Vagina (tissue), 2 donors: ENCODE measurements around the gene EIF2D.

Experiments
- CTCF ChIP-seq, 3 experiments: fragments of 450-650 bp in 2 of 3; fragments of 200-600 bp in 1 of 3; sonication (generic) in 1 of 3; IDR thresholded peaks; one replicate each; pipeline ENCODE4 v1.5.1; 2017 to 2019; ENCODE audit warnings: antibody characterized with exemption in 3 of 3, mild to moderate bottlenecking in 2 of 3, moderate library complexity in 2 of 3
- POLR2A ChIP-seq, 2 donors: fragments of 450-650 bp; IDR thresholded peaks; one replicate each; pipeline ENCODE4 v1.6.1; 2017; ENCODE audit warnings: antibody characterized with exemption in 2 of 2, mild to moderate bottlenecking in 2 of 2, moderate library complexity in 2 of 2
- POLR2AphosphoS5 ChIP-seq, 2 donors: sonication (generic); formaldehyde crosslinking; IDR thresholded peaks; one replicate each; pipeline ENCODE4 v1.9.0; 2017; ENCODE audit warnings: antibody characterized with exemption in 2 of 2, mild to moderate bottlenecking in 2 of 2, low read depth in 1 of 2; ENCODE audit not compliant: insufficient read depth in 1 of 2

- TF ChIP-seq CTCF (IDR thresholded peaks at IDR 0.05) (no peak), POLR2AphosphoS5 (IDR thresholded peaks at IDR 0.05; ENCODE audit: insufficient read depth in 1 of 2, low read depth in 1 of 2) (no peak), POLR2A (IDR thresholded peaks at IDR 0.05) (no peak)
These were observed 31.7 kb downstream of the EIF2D start for GRCh38 chr1:206580438-206581113.
